PC-9 (cell line): ENCODE data around the gene SUPV3L1. TPM values are rescaled to one million over a fixed set of nuclear protein-coding genes. Genes with fewer than 3 reads are reported as not detected.
A peak's percentile ranks its signal among the peaks of the same experiment; 100 is the strongest.

Experiments
- BruUV-seq: library from RNA; stranded (reverse); fragments of 400-500 nt; replicated peaks from 2 replicates; lab custom pipeline; 2021; lab: Mats Ljungman, UMichigan
- CTCF ChIA-PET: fragments of 300-600 bp; sonication (Branson Sonifier 250); formaldehyde crosslinking; loops from one replicate; lab custom pipeline; 2022; ENCODE audit warnings: antibody characterized with exemption; lab: Charles Lee
- POLR2A ChIA-PET: fragments of 300-600 bp; sonication (Branson Sonifier 250); formaldehyde crosslinking; loops from one replicate; lab custom pipeline; 2022; ENCODE audit warnings: antibody characterized with exemption; ENCODE audit not compliant: unreplicated experiment; lab: Charles Lee
- DNase-seq, 2 experiments: peaks; one replicate each; pipeline versions ENCODE4 v3.0.0 to v3.0.0-alpha.2; 2015 to 2022; ENCODE audit warnings: mixed read lengths in 1 of 2
- H2AFZ ChIP-seq: fragments of 200-600 bp; sonication (generic); 2 replicates; pipeline ENCODE4 v1.8.1; 2017; ENCODE audit warnings: antibody characterized with exemption
- H3F3A ChIP-seq: fragments of 200-600 bp; sonication (generic); 2 replicates; pipeline ENCODE4 v1.8.1; 2017; ENCODE audit warnings: antibody characterized with exemption, mild to moderate bottlenecking, low read depth; ENCODE audit not compliant: insufficient read depth
- H3K27ac ChIP-seq: fragments of 200-600 bp; sonication (generic); 2 replicates; pipeline ENCODE4 v1.6.1; 2016; ENCODE audit warnings: mixed run types
- H3K27me3 ChIP-seq: fragments of 200-600 bp; sonication (generic); 2 replicates; pipeline ENCODE4 v1.6.1; 2016; ENCODE audit warnings: low read depth, mixed run types; ENCODE audit not compliant: insufficient read depth
- H3K36me3 ChIP-seq: fragments of 200-600 bp; sonication (generic); 2 replicates; pipeline ENCODE4 v1.6.1; 2016; ENCODE audit warnings: low read depth, mixed run types
- H3K4me1 ChIP-seq: fragments of 200-600 bp; sonication (generic); replicated peaks from 2 replicates; pipeline ENCODE4 v1.6.1; 2016; ENCODE audit warnings: mixed run types; ENCODE audit not compliant: insufficient read depth
- H3K4me2 ChIP-seq: fragments of 200-600 bp; sonication (generic); 2 replicates; pipeline ENCODE4 v1.6.1; 2017; ENCODE audit warnings: mixed run types
- H3K4me3 ChIP-seq: fragments of 200-600 bp; sonication (generic); 2 replicates; pipeline ENCODE4 v1.6.1; 2016; ENCODE audit warnings: mixed run types
- H3K79me2 ChIP-seq: fragments of 200-600 bp; sonication (generic); 2 replicates; pipeline ENCODE4 v1.6.1; 2017; ENCODE audit warnings: low read depth, mixed run types
- H3K9me2 ChIP-seq: fragments of 200-600 bp; sonication (generic); 2 replicates; pipeline ENCODE4 v1.8.1; 2017; ENCODE audit warnings: mild to moderate bottlenecking; ENCODE audit not compliant: insufficient read depth
- H3K9me3 ChIP-seq: fragments of 200-600 bp; sonication (generic); 2 replicates; pipeline ENCODE4 v1.8.1; 2016; ENCODE audit warnings: low read depth; ENCODE audit not compliant: insufficient read depth
- H4K20me1 ChIP-seq: fragments of 200-600 bp; sonication (generic); 2 replicates; pipeline ENCODE4 v1.8.1; 2017; ENCODE audit not compliant: insufficient read depth
- CTCF ChIP-seq: fragments of 200-600 bp; sonication (generic); conservative IDR thresholded peaks from 2 replicates; pipeline ENCODE4 v1.6.1; 2017; ENCODE audit warnings: mixed run types, antibody characterized with exemption, mild to moderate bottlenecking, moderate library complexity
- EZH2 ChIP-seq: fragments of 200-600 bp; sonication (generic); IDR thresholded peaks from 2 replicates; pipeline ENCODE4 v1.8.0; 2017; ENCODE audit warnings: antibody characterized with exemption, low read depth
- intact Hi-C: fragments of 100-400 bp; cut with micrococcal nuclease; formaldehyde crosslinking; loops from one replicate; pipeline ENCODE4 v1.10.0; 2022; ENCODE audit not compliant: unreplicated experiment
- total RNA-seq: library from RNA; stranded (reverse); gene quantifications from 2 replicates; pipeline ENCODE4 v1.2.3, GENCODE V29; 2021

The SUPV3L1 gene
- total RNA-seq, 1 experiment from 2014 or later: 55.7 TPM

GRCh38 chr10:69176823-69177222, 3.2 kb upstream of the SUPV3L1 start:
- H3K27ac ChIP-seq: no peak overlapping the region
- H3K27me3 ChIP-seq: no peaks in the 10 kb centered on the region
- no peaks in the 10 kb centered on the region for H3K9me2 ChIP-seq
- no TSS peak for BruUV-seq
- no peaks in the 10 kb centered on the region for H3K9me3 ChIP-seq
- peaks cover 16% of the 10 kb centered on the region; the same call in 1 of the 2 replicates for H3F3A ChIP-seq
- no peak for DNase-seq
- peaks cover 15% of the 10 kb centered on the region for H3K4me1 ChIP-seq
- H3K4me3 ChIP-seq: no peak overlapping the region
- H3K4me2 ChIP-seq: no peak overlapping the region
- no peak overlapping the region for H2AFZ ChIP-seq
- POLR2A ChIA-PET: no interaction called here
- intact Hi-C loops: no loop called here
- H3K36me3 ChIP-seq: no peaks in the 10 kb centered on the region
- H3K79me2 ChIP-seq: peaks cover 18% of the 10 kb centered on the region
- TF ChIP-seq EZH2 (no peak), CTCF (no peak)
- no peaks in the 10 kb centered on the region for H4K20me1 ChIP-seq
- CTCF ChIA-PET: no interaction called here

- ChIA-PET CTCF (no interaction called here), POLR2A (no interaction called here)
- intact Hi-C loops: no loop called here
- Histone ChIP-seq H3K4me3 (peak overlapping the region; percentile 89), H3K27ac (peak overlapping the region; percentile 81), H3K27me3 (no peaks in the 10 kb centered on the region), H2AFZ (peak overlapping the region; percentile 83), H3K9me3 (no peaks in the 10 kb centered on the region), H3K4me2 (peak overlapping the region; percentile 91), H3K4me1 (peaks cover 19% of the 10 kb centered on the region), H3K36me3 (peaks cover 5% of the 10 kb centered on the region; the same call in 1 of the 2 replicates), H3K9me2 (no peaks in the 10 kb centered on the region), H3K79me2 (peaks cover 42% of the 10 kb centered on the region), H3F3A (peaks cover 19% of the 10 kb centered on the region; the same call in 1 of the 2 replicates), H4K20me1 (peaks cover 11% of the 10 kb centered on the region; the same call in 1 of the 2 replicates)
- TSS peak; percentile 95 for BruUV-seq
- TF ChIP-seq EZH2: no peak
- TF ChIP-seq CTCF: no peak
- no peak for DNase-seq
These were observed 818 bp upstream of the SUPV3L1 start for GRCh38 chr10:69179089-69179742.

- DNase-seq: no peak
These were observed 631 bp downstream of the SUPV3L1 start for GRCh38 chr10:69180525-69181204.

More at GRCh38 chr10:69180525-69181204, 631 bp downstream of the SUPV3L1 start:
- peak overlapping the region; percentile 83 for H2AFZ ChIP-seq
- TSS peak; percentile 53 for BruUV-seq
- ChIA-PET CTCF (no interaction called here), POLR2A (interaction anchor here (0.7 kb wide), 1 partner anchor 266 kb away, joined by 3 read pairs; no protein-coding TSS in a partner anchor)
- no peaks in the 10 kb centered on the region for H3K9me3 ChIP-seq
- peaks cover 6% of the 10 kb centered on the region; the same call in 1 of the 2 replicates for H3K36me3 ChIP-seq
- H3K79me2 ChIP-seq: peaks cover 56% of the 10 kb centered on the region
- H3K27me3 ChIP-seq: no peaks in the 10 kb centered on the region
- TF ChIP-seq CTCF (no peak), EZH2 (no peak)
- intact Hi-C loops: loop anchor here (1.0 kb wide), 1 partner anchor 42 kb away; no protein-coding TSS in a partner anchor
- peaks cover 19% of the 10 kb centered on the region; the same call in 1 of the 2 replicates for H3F3A ChIP-seq
- no peaks in the 10 kb centered on the region for H3K9me2 ChIP-seq
- H3K4me3 ChIP-seq: peak overlapping the region; percentile 89
- peaks cover 19% of the 10 kb centered on the region for H3K4me1 ChIP-seq
- peak overlapping the region; percentile 91 for H3K4me2 ChIP-seq
- H3K27ac ChIP-seq: peak overlapping the region; percentile 81
- peaks cover 22% of the 10 kb centered on the region; the same call in 1 of the 2 replicates for H4K20me1 ChIP-seq
